Gastroesophageal sphincter (tissue), 3 donors: ENCODE data around the gene RERE.

Experiments
- POLR2AphosphoS5 ChIP-seq: sonication (generic); formaldehyde crosslinking; IDR thresholded peaks from one replicate; pipeline ENCODE4 v1.6.1; 2017; ENCODE audit warnings: antibody characterized with exemption
- TF ChIP-seq, protein P1 (sequence below), 4 experiments: fragments of 200-600 bp in 2 of 4; fragments of 450-650 bp in 2 of 4; sonication (generic) in 1 of 4; IDR thresholded peaks; one replicate each; pipeline ENCODE4 v1.5.1; 2017 to 2019; ENCODE audit warnings: antibody characterized with exemption in 4 of 4, mild to moderate bottlenecking in 2 of 4, moderate library complexity in 2 of 4

DNA sequence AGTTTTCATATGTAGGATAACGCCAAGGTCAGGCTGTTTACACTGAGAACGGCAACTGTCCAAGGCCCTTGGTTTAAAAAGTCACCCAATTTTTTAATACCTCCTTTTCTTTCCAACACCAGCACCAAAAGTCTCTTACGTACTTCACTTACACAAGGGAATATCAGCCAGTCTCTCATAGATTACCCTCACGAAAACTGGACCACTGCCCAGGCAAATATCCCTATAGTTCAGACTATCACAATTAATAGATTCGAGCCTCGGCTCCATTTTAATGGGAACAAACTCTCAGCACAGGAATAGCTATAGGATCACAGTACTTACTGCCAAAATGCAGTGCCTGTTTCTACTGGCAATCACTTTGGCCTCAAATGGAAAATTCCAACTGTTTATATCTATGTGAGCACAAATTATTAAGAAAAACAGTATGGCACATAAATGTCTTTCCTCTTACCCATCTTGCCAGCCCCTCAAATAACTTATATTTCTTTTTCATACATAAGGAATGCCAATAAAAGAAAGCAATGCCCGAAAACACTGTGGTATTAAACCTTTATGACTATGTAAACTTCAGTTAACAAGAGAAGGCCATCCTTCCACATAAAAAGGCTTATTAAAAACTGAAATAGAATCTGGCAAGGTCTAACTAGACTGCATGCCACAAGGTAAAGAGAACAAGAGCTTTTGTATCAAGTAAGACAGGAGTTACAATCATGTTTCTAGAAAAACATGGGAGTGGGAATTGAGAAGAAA is 401.7 kb downstream of the RERE start:
- TF ChIP-seq, protein P1, sequence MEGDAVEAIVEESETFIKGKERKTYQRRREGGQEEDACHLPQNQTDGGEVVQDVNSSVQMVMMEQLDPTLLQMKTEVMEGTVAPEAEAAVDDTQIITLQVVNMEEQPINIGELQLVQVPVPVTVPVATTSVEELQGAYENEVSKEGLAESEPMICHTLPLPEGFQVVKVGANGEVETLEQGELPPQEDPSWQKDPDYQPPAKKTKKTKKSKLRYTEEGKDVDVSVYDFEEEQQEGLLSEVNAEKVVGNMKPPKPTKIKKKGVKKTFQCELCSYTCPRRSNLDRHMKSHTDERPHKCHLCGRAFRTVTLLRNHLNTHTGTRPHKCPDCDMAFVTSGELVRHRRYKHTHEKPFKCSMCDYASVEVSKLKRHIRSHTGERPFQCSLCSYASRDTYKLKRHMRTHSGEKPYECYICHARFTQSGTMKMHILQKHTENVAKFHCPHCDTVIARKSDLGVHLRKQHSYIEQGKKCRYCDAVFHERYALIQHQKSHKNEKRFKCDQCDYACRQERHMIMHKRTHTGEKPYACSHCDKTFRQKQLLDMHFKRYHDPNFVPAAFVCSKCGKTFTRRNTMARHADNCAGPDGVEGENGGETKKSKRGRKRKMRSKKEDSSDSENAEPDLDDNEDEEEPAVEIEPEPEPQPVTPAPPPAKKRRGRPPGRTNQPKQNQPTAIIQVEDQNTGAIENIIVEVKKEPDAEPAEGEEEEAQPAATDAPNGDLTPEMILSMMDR (IDR thresholded peaks at IDR 0.05), result no peak
- TF ChIP-seq POLR2AphosphoS5, result no peak
